SK-N-SH (cell line): ENCODE results near the gene ABLIM2. TPM values are rescaled to one million over a fixed set of nuclear protein-coding genes. Genes with fewer than 3 reads are reported as not detected.

Source experiments
- CTCF ChIA-PET: fragments of 300-600, 350-600 bp; formaldehyde crosslinking; extraction: SDS; loops from one replicate; lab custom pipeline; 2021; lab: Yijun Ruan, JAX
- POLR2A ChIA-PET: fragments of 350-600 bp; sonication (Branson Sonifier 250); formaldehyde crosslinking; extraction: SDS; loops from one replicate; lab custom pipeline; 2020; ENCODE audit warnings: antibody characterized with exemption, inconsistent platforms; lab: Yijun Ruan, JAX
- DNase-seq: peaks from one replicate; pipeline ENCODE4 v3.0.0; 2012
- H2AFZ ChIP-seq: fragments of 200-600 bp; sonication (generic); 2 replicates; pipeline ENCODE4 v1.8.1; 2016; ENCODE audit warnings: antibody characterized with exemption, mild to moderate bottlenecking, low read depth
- H3F3A ChIP-seq: fragments of 200-600 bp; sonication (generic); replicated peaks from 2 replicates; pipeline ENCODE3; 2016; ENCODE audit warnings: antibody characterized with exemption, mild to moderate bottlenecking; ENCODE audit not compliant: insufficient read depth
- H3K27ac ChIP-seq, 2 experiments: fragments of 200-500 bp in 1 of 2; fragments of 200-600 bp in 1 of 2; sonication (Bioruptor generic) in 1 of 2; sonication (generic), shearing (Covaris generic) in 1 of 2; 2 replicates each; pipeline versions ENCODE4 v1.5.1 to v1.6.1; 2014 to 2016; ENCODE audit warnings: low read depth in 2 of 2, inconsistent platforms in 1 of 2, low read length in 1 of 2, mild to moderate bottlenecking in 1 of 2, mixed read lengths in 1 of 2
- H3K27me3 ChIP-seq: fragments of 200-600 bp; sonication (generic), shearing (Covaris generic); 2 replicates; pipeline ENCODE4 v1.6.1; 2016; ENCODE audit warnings: mixed run types; ENCODE audit not compliant: insufficient read depth
- H3K36me3 ChIP-seq, 2 experiments: fragments of 200-500 bp in 1 of 2; fragments of 200-600 bp in 1 of 2; sonication (Bioruptor generic) in 1 of 2; sonication (generic) in 1 of 2; replicated peaks in 1 of 2; 2 replicates each; pipeline versions ENCODE3 to v1.5.1; 2014 to 2016; ENCODE audit warnings: low read length in 1 of 2, mild to moderate bottlenecking in 1 of 2; ENCODE audit not compliant: insufficient read depth in 2 of 2, control insufficient read depth in 1 of 2
- H3K4me1 ChIP-seq, 2 experiments: fragments of 200-500 bp in 1 of 2; fragments of 200-600 bp in 1 of 2; sonication (Bioruptor generic) in 1 of 2; sonication (generic), shearing (Covaris generic) in 1 of 2; 2 replicates each; pipeline versions ENCODE4 v1.5.1 to v1.6.1; 2014 to 2016; ENCODE audit warnings: low read depth in 1 of 2, low read length in 1 of 2, mixed run types in 1 of 2; ENCODE audit not compliant: insufficient read depth in 2 of 2, control insufficient read depth in 1 of 2
- H3K4me2 ChIP-seq: fragments of 200-600 bp; sonication (generic), shearing (Covaris generic); 2 replicates; pipeline ENCODE4 v1.6.1; 2017; ENCODE audit warnings: mixed run types
- H3K4me3 ChIP-seq, 2 experiments: fragments of 200-500 bp in 1 of 2; fragments of 200-600 bp in 1 of 2; sonication (Bioruptor generic) in 1 of 2; sonication (generic), shearing (Covaris generic) in 1 of 2; 2 replicates each; pipeline versions ENCODE4 v1.5.1 to v1.8.1; 2014 to 2016; ENCODE audit warnings: low read depth in 2 of 2, inconsistent platforms in 1 of 2, low read length in 1 of 2, mild to moderate bottlenecking in 1 of 2, mixed read lengths in 1 of 2, moderate library complexity in 1 of 2
- H3K79me2 ChIP-seq: fragments of 200-600 bp; sonication (generic); 2 replicates; pipeline ENCODE4 v1.8.1; 2017; ENCODE audit warnings: mild to moderate bottlenecking; ENCODE audit not compliant: insufficient read depth
- H3K9ac ChIP-seq: fragments of 200-600 bp; sonication (generic); 2 replicates; pipeline ENCODE4 v1.6.1; 2017; ENCODE audit warnings: mixed run types
- H3K9me2 ChIP-seq: fragments of 200-600 bp; sonication (generic); 2 replicates; pipeline ENCODE4 v1.6.1; 2017; ENCODE audit warnings: mixed run types
- H3K9me3 ChIP-seq: fragments of 200-600 bp; sonication (generic); 2 replicates; pipeline ENCODE4 v1.6.1; 2017; ENCODE audit warnings: mixed run types, mild to moderate bottlenecking, moderate library complexity
- H4K20me1 ChIP-seq: fragments of 200-600 bp; sonication (generic); 2 replicates; pipeline ENCODE4 v1.6.1; 2017; ENCODE audit warnings: mild to moderate bottlenecking, mixed run types; ENCODE audit not compliant: insufficient read depth
- CHD2 ChIP-seq: fragments of 150-350 bp; IDR thresholded peaks from 2 replicates; pipeline ENCODE4 v1.6.1; 2018; ENCODE audit warnings: low read length; ENCODE audit not compliant: partially characterized antibody
- ELF1 ChIP-seq: IDR thresholded peaks from 2 replicates; pipeline ENCODE4 v1.4.0; 2012
- FOSL2 ChIP-seq: IDR thresholded peaks from 2 replicates; pipeline ENCODE4 v1.4.0; 2012; ENCODE audit warnings: low read depth, mild to moderate bottlenecking, moderate library complexity, borderline replicate concordance
- JUND ChIP-seq: IDR thresholded peaks from 2 replicates; pipeline ENCODE4 v1.4.0; 2012
- POLR2AphosphoS5 ChIP-seq: IDR thresholded peaks from 2 replicates; pipeline ENCODE4 v1.6.1; 2012; ENCODE audit warnings: low read depth, low read length
- RCOR1 ChIP-seq: fragments of 150-350 bp; IDR thresholded peaks from 2 replicates; pipeline ENCODE4 v1.6.1; 2017; ENCODE audit warnings: antibody characterized with exemption, low read length
- TAF1 ChIP-seq: IDR thresholded peaks from 2 replicates; pipeline ENCODE4 v1.6.1; 2012; ENCODE audit warnings: low read depth, mild to moderate bottlenecking, low read length, moderate library complexity, borderline replicate concordance
- YY1 ChIP-seq: IDR thresholded peaks from 2 replicates; pipeline ENCODE4 v1.4.0; 2012; ENCODE audit warnings: low read depth, mild to moderate bottlenecking
- WGBS: methylation state at CpG from one replicate; pipeline ENCODE4 v1.1.6; 2017; ENCODE audit warnings: low lambda C conversion rate; 5-methylcytosine and 5-hydroxymethylcytosine counted together
- polyA plus RNA-seq, 3 experiments: library from polyadenylated mRNA; depleted of rRNA; stranded (reverse); fragments of >200 nt; gene quantifications; 2 replicates each; pipeline ENCODE4 v1.2.3, GENCODE V29; 2012
- TF ChIP-seq, protein P1 (sequence below): IDR thresholded peaks from 2 replicates; pipeline ENCODE4 v1.6.1; 2012; ENCODE audit warnings: mild to moderate bottlenecking, low read depth, low read length, moderate library complexity
- TF ChIP-seq, protein P2 (sequence below): IDR thresholded peaks from 2 replicates; pipeline ENCODE4 v1.4.0; 2012; ENCODE audit warnings: low read depth, borderline replicate concordance
- TF ChIP-seq, protein P3 (sequence below): fragments of 200-600 bp; sonication (generic); IDR thresholded peaks from 2 replicates; pipeline ENCODE4 v1.6.1; 2017; ENCODE audit warnings: antibody characterized with exemption, mild to moderate bottlenecking, moderate library complexity
- TF ChIP-seq, protein P4 (sequence below): IDR thresholded peaks from 2 replicates; pipeline ENCODE4 v1.4.0; 2012; ENCODE audit warnings: low read depth
- TF ChIP-seq, protein P5 (sequence below): fragments of 150-350 bp; IDR thresholded peaks from 2 replicates; pipeline ENCODE4 v1.6.1; 2016; ENCODE audit warnings: mild to moderate bottlenecking, low read depth, low read length

ABLIM2 gene
- polyA plus RNA-seq, 1 of the 3 experiments (the other 2 are of a cell fraction) = 0.53 TPM

DNA sequence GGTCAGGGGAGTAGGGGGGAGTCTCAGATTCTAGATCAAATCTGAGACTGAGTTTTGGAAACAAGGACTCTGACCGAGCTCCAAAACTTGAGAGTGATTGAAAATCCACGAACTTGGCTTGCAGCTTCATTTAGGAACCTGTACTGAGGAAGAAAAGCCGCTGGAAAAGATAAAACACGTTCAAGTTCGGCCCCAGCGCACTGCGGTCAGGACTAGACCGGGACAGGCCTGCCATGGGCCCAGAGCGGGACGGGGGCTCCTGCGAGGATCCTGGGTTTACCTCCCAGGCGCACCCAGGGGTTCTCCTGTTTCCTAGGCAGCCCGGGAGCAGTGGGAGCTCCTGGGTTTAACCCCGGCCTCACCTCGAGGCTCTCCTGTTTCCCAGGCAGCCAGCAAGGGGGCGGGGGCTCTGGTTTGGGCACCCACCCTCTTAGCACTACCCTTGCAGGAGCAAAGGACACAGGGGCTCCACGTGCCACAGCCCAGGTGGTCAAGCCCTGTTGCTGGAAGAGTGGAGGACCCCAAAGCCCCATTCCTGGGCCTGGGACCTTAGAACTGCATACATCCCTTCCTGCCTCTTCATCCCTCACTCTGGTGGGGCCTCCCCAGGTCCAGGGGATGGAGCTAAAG lies 74.5 kb downstream of the ABLIM2 start (continued):
- TF ChIP-seq, protein P1, sequence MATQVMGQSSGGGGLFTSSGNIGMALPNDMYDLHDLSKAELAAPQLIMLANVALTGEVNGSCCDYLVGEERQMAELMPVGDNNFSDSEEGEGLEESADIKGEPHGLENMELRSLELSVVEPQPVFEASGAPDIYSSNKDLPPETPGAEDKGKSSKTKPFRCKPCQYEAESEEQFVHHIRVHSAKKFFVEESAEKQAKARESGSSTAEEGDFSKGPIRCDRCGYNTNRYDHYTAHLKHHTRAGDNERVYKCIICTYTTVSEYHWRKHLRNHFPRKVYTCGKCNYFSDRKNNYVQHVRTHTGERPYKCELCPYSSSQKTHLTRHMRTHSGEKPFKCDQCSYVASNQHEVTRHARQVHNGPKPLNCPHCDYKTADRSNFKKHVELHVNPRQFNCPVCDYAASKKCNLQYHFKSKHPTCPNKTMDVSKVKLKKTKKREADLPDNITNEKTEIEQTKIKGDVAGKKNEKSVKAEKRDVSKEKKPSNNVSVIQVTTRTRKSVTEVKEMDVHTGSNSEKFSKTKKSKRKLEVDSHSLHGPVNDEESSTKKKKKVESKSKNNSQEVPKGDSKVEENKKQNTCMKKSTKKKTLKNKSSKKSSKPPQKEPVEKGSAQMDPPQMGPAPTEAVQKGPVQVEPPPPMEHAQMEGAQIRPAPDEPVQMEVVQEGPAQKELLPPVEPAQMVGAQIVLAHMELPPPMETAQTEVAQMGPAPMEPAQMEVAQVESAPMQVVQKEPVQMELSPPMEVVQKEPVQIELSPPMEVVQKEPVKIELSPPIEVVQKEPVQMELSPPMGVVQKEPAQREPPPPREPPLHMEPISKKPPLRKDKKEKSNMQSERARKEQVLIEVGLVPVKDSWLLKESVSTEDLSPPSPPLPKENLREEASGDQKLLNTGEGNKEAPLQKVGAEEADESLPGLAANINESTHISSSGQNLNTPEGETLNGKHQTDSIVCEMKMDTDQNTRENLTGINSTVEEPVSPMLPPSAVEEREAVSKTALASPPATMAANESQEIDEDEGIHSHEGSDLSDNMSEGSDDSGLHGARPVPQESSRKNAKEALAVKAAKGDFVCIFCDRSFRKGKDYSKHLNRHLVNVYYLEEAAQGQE = no peak
- TF ChIP-seq FOSL2 = no peak
- no peak for TF ChIP-seq POLR2AphosphoS5
- no peak for TF ChIP-seq JUND
- TF ChIP-seq, protein P2, sequence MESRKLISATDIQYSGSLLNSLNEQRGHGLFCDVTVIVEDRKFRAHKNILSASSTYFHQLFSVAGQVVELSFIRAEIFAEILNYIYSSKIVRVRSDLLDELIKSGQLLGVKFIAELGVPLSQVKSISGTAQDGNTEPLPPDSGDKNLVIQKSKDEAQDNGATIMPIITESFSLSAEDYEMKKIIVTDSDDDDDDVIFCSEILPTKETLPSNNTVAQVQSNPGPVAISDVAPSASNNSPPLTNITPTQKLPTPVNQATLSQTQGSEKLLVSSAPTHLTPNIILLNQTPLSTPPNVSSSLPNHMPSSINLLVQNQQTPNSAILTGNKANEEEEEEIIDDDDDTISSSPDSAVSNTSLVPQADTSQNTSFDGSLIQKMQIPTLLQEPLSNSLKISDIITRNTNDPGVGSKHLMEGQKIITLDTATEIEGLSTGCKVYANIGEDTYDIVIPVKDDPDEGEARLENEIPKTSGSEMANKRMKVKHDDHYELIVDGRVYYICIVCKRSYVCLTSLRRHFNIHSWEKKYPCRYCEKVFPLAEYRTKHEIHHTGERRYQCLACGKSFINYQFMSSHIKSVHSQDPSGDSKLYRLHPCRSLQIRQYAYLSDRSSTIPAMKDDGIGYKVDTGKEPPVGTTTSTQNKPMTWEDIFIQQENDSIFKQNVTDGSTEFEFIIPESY = no peak
- TF ChIP-seq, protein P3, sequence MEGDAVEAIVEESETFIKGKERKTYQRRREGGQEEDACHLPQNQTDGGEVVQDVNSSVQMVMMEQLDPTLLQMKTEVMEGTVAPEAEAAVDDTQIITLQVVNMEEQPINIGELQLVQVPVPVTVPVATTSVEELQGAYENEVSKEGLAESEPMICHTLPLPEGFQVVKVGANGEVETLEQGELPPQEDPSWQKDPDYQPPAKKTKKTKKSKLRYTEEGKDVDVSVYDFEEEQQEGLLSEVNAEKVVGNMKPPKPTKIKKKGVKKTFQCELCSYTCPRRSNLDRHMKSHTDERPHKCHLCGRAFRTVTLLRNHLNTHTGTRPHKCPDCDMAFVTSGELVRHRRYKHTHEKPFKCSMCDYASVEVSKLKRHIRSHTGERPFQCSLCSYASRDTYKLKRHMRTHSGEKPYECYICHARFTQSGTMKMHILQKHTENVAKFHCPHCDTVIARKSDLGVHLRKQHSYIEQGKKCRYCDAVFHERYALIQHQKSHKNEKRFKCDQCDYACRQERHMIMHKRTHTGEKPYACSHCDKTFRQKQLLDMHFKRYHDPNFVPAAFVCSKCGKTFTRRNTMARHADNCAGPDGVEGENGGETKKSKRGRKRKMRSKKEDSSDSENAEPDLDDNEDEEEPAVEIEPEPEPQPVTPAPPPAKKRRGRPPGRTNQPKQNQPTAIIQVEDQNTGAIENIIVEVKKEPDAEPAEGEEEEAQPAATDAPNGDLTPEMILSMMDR = no peak

DNA sequence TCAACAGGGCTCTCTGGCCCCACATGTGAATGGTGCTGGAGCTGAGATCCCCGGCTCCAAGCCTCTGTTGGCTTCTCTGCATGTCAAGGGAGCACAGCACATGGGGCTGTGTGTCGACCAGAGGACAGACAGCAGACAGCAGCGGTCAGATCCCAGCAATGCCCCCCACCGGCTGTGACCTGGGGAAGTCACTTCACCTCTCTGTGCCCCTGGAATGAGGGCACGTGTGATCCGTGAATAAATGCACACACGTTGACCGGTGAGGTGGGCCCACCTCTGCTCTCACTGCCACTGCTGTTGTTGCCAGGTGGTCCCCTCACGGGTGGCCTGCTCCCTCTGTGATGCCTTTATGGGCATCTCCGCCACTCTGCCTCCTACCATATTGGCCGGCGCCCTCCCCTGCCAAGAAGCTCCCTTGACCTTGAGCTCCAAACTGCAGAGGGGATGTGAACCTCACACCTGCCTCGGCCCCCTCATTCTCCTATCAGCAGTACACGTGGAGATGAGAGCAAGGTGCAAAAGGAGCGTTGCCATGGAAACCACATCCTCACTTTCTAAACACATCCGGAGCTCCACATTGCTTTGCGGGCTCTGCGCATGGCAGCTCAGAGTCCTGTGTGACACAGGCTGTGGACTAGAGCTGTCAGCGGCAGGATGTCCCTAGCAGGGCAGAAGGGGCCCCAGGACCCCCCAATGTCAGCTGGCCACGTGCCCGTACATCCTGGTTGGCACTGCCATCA lies 75.4 kb downstream of the ABLIM2 start:
- DNase-seq = no peak
- Histone ChIP-seq H3K4me1 (peaks cover 0 to 23% of the 10 kb centered on the region in 2 experiments; a peak in 1 of 4 replicates), H3K9ac (no peak overlapping the region), H3K27ac (no peak overlapping the region), H3K9me2 (no peaks in the 10 kb centered on the region), H3K4me2 (no peak overlapping the region), H3K79me2 (no peaks in the 10 kb centered on the region), H2AFZ (no peak overlapping the region), H3F3A (no peaks in the 10 kb centered on the region), H3K9me3 (no peaks in the 10 kb centered on the region), H3K36me3 (no peaks in the 10 kb centered on the region), H4K20me1 (no peaks in the 10 kb centered on the region), H3K4me3 (no peak overlapping the region), H3K27me3 (no peaks in the 10 kb centered on the region)
- ChIA-PET POLR2A (no interaction called here), CTCF (no interaction called here)
- WGBS = 54% methylated on average over 15 of the region's 21 CpGs
- TF ChIP-seq POLR2AphosphoS5 (no peak), TAF1 (no peak), CHD2 (no peak), ELF1 (no peak), RCOR1 (no peak), YY1 (no peak)
- TF ChIP-seq, protein P2 = no peak
- TF ChIP-seq, protein P4, sequence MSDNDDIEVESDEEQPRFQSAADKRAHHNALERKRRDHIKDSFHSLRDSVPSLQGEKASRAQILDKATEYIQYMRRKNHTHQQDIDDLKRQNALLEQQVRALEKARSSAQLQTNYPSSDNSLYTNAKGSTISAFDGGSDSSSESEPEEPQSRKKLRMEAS = no peak
- TF ChIP-seq, protein P1 = no peak
- TF ChIP-seq, protein P5, sequence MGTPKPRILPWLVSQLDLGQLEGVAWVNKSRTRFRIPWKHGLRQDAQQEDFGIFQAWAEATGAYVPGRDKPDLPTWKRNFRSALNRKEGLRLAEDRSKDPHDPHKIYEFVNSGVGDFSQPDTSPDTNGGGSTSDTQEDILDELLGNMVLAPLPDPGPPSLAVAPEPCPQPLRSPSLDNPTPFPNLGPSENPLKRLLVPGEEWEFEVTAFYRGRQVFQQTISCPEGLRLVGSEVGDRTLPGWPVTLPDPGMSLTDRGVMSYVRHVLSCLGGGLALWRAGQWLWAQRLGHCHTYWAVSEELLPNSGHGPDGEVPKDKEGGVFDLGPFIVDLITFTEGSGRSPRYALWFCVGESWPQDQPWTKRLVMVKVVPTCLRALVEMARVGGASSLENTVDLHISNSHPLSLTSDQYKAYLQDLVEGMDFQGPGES = no peak
